HG03439 (cell line): ENCODE data around the gene PLEKHF1.
A peak's percentile ranks its signal among the peaks of the same experiment; 100 is the strongest.
"Not testable (repeated sequence)": the region's sequence is repeated elsewhere in the genome, so short reads cannot be mapped to it uniquely, and the experiment has no call there.

ENCODE experiments used
- ATAC-seq: cut with Tn5 transposase; IDR thresholded peaks from one replicate; pipeline ENCODE4 v1.9.1; 2021; ENCODE audit warnings: mild to moderate bottlenecking, moderate library complexity; ENCODE audit not compliant: unreplicated experiment

The PLEKHF1 gene

GRCh38 chr19:29665215-29665825 lies at the start of gene PLEKHF1:
PLEKHF1 (plus strand) TSS chr19:29665461; CDS start chr19:29673840, 8,379 bp downstream.
- peak; percentile 86 for ATAC-seq

GRCh38 chr19:29615891-29616425 lies 49.3 kb upstream of the PLEKHF1 start:
- no peak for ATAC-seq

GRCh38 chr19:29616541-29616940 lies 48.7 kb upstream of the PLEKHF1 start:
- ATAC-seq: no peak

GRCh38 chr19:29617366-29618266 lies 47.6 kb upstream of the PLEKHF1 start:
- ATAC-seq: no peak

- ATAC-seq: no peak
Measured at GRCh38 chr19:29618434-29618833, 46.8 kb upstream of the PLEKHF1 start.

GRCh38 chr19:29618871-29619270 lies 46.4 kb upstream of the PLEKHF1 start:
- ATAC-seq: no peak

GRCh38 chr19:29620931-29621351 lies 44.3 kb upstream of the PLEKHF1 start:
- no peak for ATAC-seq

GRCh38 chr19:29622166-29623070 lies 42.8 kb upstream of the PLEKHF1 start:
- ATAC-seq: no peak

- no peak for ATAC-seq
Measured at GRCh38 chr19:29623726-29624488, 41.4 kb upstream of the PLEKHF1 start.

GRCh38 chr19:29624489-29625185 lies 40.6 kb upstream of the PLEKHF1 start:
- ATAC-seq: no peak

GRCh38 chr19:29625186-29625651 lies 40.0 kb upstream of the PLEKHF1 start:
- no peak for ATAC-seq

GRCh38 chr19:29626386-29626785 lies 38.9 kb upstream of the PLEKHF1 start:
- ATAC-seq: no peak

- ATAC-seq: not testable (repeated sequence)
Measured at GRCh38 chr19:29626832-29627231, 38.4 kb upstream of the PLEKHF1 start.

GRCh38 chr19:29628661-29629385 lies 36.4 kb upstream of the PLEKHF1 start:
- ATAC-seq: no peak

GRCh38 chr19:29629836-29630534 lies 35.3 kb upstream of the PLEKHF1 start:
- no peak for ATAC-seq

GRCh38 chr19:29630655-29631054 lies 34.6 kb upstream of the PLEKHF1 start:
- no peak for ATAC-seq

- no peak for ATAC-seq
Measured at GRCh38 chr19:29631450-29631849, 33.8 kb upstream of the PLEKHF1 start.

- no peak for ATAC-seq
Measured at GRCh38 chr19:29634002-29634401, 31.3 kb upstream of the PLEKHF1 start.
